Activated CD8-positive, alpha-beta memory T cell treated with anti-CD3 and anti-CD28 coated beads for 4 hours (primary cell): ENCODE measurements around the gene PNPLA1.

Source experiments
- DNase-seq, 2 donors: peaks; one replicate each; pipeline ENCODE4 v3.0.0-alpha.2; 2020; ENCODE audit warnings: low read depth in 2 of 2

Gene PNPLA1

GRCh38 chr6:36315921-36316320, 46.1 kb downstream of the PNPLA1 start:
- DNase-seq: no peak

- no peak for DNase-seq
Observed at GRCh38 chr6:36317623-36318022, 47.8 kb downstream of the PNPLA1 start.

DNA sequence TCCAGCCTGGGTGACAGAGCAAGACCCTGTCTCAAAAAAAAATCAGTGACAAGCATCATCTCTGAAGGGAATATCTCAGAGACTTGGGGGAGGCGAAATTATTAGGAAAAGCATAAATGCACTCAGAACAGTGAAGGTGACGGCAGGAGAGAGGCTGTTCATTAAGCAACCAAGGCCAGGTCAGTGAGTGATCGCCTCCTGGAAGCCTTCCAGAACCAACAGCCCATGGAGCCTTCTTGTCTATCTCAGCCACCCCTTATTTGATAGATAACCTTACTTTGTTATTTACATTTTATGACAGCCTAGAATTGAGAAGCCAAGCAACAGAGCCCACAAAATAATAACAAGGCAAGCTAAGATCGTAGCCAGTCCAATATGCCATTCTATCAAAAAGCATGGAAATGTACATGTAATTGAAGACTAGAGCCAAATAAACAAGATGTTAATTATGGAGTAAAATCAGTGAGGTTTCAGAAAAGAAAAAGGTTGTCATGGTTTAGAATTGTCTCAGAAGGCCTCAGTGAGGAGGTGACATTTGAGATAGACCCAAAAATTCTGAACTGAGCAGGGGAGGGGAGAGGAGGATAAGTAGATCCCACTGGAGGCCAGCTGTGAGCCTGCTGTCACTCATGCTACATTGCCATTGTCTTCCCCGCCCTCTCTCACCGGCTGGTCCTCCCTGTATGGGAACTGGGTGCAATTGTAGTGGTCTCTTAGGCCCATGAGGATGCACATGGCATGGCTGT, 49.0 kb downstream of the PNPLA1 start:
- no peak for DNase-seq

- DNase-seq: no peak
Observed at GRCh38 chr6:36319436-36319762, 49.5 kb downstream of the PNPLA1 start.

- no peak for DNase-seq
Observed at GRCh38 chr6:36319821-36320220, 50.0 kb downstream of the PNPLA1 start.

DNA sequence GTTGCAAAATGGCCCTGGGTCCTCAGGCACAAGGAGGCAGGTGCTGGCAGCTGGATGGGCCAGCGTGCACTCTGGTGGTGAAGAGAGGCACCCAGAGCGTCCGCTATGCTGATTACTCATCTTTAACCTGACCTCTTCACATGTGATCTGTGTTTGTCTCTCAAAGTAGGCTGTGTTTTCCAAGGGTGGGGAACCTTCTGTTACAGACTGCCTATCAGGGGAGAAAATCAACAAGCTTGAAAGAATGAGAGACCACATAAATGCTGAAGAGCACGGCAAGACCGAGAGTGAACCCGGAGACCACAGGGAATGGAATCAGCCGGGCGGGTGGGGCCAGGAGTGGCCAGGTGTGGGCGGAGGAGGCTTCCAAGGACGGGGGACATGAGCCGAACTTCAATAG, 50.6 kb downstream of the PNPLA1 start:
- DNase-seq: no peak

DNA sequence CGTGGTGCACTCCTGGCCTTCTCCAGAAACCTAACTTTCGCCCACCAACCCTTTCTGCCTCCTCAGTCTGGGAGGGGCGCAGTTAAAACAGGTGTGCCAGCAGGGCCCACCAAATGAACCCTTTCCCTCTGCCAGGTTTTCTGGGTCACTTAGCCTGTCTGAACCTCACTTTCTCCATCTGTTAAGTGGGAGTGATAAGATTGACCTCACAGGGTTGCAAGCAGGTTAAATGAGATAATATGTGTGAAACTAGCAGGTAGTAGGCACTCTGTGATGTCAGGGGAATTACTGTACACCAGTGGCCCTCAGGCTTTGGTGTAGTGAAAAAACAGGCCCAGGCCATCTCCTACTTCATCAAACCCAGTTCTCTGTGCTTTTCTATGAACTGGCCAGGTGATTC, 52.7 kb downstream of the PNPLA1 start:
- no peak for DNase-seq

GRCh38 chr6:36323062-36323461, 53.2 kb downstream of the PNPLA1 start:
- no peak for DNase-seq

DNA sequence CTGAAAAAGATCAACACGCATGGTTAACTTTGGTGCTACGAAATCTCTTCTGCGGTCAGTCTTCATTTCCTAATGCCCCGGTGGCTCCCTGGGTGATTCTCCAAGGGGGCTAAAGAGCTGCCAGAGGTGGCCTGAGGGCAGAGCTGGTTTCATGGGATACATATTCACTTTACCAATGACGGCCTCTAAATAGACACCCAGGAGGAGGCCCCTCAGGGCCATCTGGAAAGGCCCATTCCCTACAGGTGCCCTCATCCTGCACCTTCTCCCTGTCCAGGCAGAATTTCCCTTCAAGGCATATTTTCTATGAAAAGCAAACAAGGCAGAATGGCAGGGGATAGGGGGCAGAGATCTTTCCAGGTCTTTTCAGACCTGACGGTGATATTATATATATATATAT, 54.3 kb downstream of the PNPLA1 start:
- DNase-seq: no peak

- no peak for DNase-seq
Observed at GRCh38 chr6:36324715-36325114, 54.9 kb downstream of the PNPLA1 start.

GRCh38 chr6:36326356-36326995, 56.6 kb downstream of the PNPLA1 start:
- no peak for DNase-seq

DNA sequence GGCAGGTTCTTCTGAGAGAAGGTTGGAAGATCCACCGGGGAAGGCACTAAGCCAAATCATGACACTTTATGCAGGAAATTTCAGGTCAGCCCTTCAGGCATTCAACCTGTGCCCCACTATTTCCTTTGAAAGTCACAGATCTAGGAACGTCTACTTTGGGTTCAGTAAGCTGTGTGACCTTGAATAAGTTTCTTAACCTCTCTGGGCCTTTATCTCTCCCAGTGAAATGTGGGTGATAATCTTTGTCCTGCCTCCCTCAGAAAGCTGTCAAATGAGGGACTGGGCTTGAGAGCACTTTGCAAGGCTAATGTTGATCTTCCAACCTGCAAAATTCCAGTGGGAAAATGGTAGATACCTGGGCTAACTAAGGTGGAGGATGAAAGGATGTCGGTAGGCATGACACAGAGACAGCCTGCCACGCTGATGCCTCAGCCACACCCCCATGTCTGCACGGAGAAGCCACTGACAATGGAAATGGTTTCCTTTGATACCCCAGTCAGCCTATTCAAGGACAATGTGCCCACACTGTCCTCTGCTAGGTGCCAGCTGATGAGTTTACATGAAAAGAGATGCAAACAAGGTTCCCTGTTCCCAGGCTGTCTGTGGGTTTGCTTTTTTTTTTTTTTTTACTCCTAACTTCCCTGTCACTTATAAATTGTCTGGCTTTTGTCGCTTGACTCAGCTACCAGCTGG, 57.5 kb downstream of the PNPLA1 start:
- DNase-seq: no peak

DNA sequence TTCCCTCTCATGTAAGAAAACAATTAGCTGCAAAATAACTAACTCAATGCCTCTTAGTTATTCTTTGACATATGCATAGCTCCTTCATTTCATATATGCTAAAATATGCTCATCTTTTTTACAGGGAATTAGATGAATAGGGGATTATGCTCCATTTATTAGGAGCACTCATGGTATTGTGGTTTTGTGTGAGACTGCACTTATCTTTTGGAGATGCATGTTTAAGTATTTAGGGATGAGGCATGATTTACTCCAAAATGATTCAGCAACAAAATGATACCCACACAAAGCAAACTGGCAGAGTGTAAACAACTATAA, 58.0 kb downstream of the PNPLA1 start:
- DNase-seq: no peak

DNA sequence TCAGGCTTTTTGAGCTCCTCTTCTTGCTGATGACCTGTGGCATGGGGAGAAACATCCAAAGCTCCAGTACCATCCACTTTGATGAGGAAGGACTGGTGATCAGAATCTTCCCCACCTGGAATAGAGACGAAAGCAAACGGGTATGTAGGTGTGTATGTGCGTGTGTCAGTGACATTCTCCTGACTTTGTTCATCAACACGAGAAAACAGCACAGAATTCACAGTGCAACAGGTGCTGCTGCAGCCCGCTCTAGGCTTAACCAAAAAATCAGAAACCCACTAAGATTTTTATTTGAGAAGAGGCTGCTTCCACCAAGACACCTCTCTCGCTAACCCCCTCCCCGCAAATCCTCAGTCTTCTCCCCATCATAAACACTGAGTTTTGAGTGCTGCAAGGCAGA, 58.7 kb downstream of the PNPLA1 start:
- no peak for DNase-seq

GRCh38 chr6:36329798-36330291, 60.0 kb downstream of the PNPLA1 start:
- DNase-seq: no peak

GRCh38 chr6:36330366-36330765, 60.5 kb downstream of the PNPLA1 start:
- no peak for DNase-seq

GRCh38 chr6:36331381-36331780, 61.5 kb downstream of the PNPLA1 start:
- DNase-seq: no peak

DNA sequence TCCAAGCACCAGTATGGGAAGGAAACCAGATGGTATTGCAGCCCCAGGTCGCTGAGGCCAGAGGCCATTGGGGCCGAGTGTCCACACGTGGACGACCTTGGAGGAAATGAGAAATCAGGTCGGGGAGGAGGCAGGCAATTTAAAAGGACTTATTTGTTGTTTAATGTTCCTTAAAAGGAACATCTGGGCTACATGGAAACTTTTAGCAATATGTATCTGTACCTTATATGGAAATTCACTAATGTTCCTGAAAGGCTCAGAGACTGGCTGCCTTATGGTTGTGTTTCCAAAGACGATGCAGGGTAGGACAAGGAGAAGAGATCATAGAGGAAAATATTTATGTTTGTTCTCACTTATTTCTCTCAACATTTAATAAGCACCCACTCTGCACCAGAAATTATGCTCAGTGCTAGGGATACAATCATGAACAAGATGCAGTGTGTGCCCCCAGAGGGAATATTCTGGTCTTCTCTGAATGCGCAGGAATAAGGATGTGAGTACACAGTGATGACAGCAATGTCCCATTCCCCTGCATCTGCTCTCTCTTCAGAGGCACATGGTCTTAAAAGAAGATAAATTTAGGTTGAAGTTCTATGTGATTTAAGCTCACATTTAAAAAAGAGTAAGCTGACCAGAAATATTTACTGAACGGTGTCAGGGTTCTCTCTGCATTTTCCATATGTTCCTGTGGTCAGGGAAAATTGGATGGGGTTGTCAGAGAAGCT, 63.5 kb downstream of the PNPLA1 start:
- no peak for DNase-seq

DNA sequence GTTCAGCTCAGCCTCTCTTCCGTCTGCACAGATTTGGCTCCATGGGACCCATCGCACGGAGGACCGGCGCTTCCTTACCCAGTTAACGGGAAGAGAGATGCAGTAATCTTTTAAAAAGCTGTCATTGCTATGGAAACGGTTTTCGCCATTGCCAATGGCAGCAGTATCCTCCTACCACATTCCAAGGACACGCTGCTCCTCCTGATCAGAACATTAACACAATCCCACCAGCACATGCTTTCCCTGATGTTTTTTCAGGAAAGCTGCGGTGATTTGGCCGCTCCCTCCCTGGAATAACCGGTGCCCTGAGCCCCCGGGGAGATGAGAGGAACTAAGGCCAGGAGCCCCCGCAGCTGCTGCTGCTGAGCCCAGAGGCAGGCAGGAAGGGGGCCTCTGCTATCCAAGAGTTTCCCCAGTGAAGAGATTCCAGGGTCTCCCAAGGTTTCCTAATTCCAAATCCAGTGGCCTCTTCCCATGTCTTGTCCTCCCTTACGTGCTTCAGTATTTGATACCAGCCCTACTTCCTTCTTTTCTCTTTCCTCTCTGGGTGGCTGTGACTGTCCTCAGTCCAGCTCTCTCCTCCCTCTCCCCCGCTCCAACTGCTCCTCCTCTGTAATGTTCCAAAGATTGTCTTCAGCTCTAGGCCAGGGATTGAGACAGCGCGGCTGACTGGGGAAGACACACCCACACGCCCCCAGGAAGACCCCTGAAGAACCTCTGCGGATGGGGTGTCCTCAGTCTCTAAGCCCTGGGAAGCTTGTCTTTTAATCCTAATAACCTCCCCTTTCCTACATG, 64.3 kb downstream of the PNPLA1 start:
- no peak for DNase-seq

GRCh38 chr6:36334832-36335459, 65.1 kb downstream of the PNPLA1 start:
- DNase-seq: no peak
